ENCODE data around the gene FGFR3.

FGFR3 gene

DNA sequence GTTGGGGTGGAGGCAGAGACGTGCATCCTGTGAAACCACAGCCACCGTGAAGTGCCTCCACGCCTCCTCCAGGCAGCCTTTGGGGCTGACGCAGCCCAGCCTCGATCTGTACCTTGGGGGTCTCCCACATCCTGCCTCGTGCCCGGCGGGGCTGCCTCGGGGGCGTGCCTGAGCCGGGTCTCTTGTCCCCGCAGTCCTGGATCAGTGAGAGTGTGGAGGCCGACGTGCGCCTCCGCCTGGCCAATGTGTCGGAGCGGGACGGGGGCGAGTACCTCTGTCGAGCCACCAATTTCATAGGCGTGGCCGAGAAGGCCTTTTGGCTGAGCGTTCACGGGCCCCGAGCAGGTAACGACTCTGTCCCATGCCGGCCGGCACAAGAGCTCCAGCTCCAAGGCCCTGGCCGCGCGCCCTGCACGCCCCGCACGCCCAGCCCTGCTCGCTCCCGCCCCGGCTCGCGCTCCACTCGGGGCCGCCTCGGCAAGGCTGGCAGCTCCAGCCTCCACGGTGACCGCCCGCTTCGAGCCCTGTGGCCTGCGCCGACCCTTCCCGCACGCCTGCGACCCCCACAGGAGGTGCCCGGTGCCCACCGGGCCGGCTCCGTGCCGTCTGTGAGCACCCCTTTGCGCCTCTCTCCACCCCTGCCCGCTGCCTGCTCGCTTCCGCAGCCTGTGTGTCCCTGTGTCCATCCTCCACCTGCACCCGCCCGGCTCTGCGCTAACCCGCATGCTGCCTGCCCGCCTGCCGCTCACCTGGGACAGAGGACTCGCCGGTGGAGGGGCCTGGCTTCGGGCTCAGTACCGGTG is 9.8 kb downstream of the FGFR3 start:
- H3K4me3 ChIP-seq (ENCODE audit: low read length): no peak overlapping the region
- no peaks in the 10 kb centered on the region for H3K4me1 ChIP-seq (ENCODE audit: control insufficient read depth, insufficient read depth, low read length)
- H3K9ac ChIP-seq (ENCODE audit: low read length): no peak overlapping the region
- no peaks in the 10 kb centered on the region for H3K9me3 ChIP-seq (ENCODE audit: control insufficient read depth, low read length)
- H3K27me3 ChIP-seq (ENCODE audit: control insufficient read depth, insufficient read depth, low read length): no peaks in the 10 kb centered on the region
- no peaks in the 10 kb centered on the region for H3K36me3 ChIP-seq (ENCODE audit: control insufficient read depth, insufficient read depth, low read length)

DNA sequence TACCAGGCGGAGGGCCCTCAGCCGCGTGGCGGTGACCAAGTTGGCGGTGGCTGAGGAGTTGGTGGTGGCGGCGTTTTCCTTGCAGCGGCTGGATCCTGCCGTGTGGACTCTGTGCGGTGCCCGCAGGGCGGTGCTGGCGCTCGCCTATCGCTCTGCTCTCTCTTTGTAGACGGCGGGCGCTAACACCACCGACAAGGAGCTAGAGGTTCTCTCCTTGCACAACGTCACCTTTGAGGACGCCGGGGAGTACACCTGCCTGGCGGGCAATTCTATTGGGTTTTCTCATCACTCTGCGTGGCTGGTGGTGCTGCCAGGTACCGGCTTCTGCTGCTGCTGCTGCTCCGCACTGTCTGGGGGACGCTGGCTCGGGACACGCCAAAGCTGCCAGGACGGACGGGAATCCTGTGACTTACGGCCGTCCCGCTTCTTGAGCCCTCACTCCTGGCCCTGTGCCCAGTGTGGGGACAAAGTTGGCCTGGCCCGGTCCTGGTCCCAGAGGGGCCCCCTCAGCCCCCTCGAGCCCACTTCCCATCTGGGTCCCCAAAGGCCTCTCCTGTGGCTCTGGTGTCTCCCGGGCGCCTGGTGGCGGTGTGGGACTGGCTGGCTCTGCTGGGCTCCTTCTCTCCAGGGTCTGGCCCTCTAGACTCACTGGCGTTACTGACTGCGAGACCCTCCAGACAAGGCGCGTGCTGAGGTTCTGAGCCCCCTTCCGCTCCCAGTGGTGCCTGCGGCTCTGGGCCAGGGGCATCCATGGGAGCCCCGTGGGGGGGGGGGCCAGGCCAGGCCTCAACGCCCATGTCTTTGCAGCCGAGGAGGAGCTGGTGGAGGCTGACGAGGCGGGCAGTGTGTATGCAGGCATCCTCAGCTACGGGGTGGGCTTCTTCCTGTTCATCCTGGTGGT is 10.7 kb downstream of the FGFR3 start:
- Histone ChIP-seq H3K27me3 (ENCODE audit: control insufficient read depth, insufficient read depth, low read length) (no peaks in the 10 kb centered on the region), H3K9me3 (ENCODE audit: control insufficient read depth, low read length) (no peaks in the 10 kb centered on the region), H3K4me1 (ENCODE audit: control insufficient read depth, insufficient read depth, low read length) (no peaks in the 10 kb centered on the region), H3K36me3 (ENCODE audit: control insufficient read depth, insufficient read depth, low read length) (no peaks in the 10 kb centered on the region), H3K4me3 (ENCODE audit: low read length) (no peak overlapping the region), H3K9ac (ENCODE audit: low read length) (no peak overlapping the region)

DNA sequence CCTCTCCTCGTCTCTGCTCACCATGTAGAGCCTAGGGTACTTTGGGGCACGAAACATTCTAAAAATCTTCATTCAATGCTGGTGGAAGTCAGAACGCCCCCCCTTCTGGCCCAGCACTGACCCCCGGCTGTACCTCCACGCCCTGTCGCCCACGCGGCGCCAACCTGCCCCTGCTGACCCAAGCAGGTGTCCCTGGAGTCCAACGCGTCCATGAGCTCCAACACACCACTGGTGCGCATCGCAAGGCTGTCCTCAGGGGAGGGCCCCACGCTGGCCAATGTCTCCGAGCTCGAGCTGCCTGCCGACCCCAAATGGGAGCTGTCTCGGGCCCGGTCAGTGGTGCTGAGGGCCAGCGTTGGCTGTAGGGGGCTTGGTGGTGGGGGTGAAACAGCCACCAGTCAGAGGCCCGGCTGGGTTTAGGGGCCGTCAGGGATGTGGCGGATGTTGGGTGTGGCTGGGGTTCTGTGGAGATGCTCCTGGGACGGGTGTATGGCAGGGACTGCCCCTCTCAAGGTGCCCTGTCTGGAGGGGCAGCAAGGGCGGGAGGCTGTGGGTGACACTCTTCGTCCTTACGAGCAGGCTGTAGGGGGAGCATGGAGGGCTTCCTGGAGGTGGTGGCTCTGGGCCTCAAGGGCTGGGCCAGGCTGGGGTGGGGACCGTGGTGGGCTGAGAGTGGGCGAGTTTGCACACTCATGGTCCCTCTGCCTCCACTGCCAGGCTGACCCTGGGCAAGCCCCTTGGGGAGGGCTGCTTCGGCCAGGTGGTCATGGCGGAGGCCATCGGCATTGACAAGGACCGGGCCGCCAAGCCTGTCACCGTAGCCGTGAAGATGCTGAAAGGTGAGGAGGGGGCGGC is 11.8 kb downstream of the FGFR3 start:
- peaks cover 3% of the 10 kb centered on the region for H3K4me1 ChIP-seq (ENCODE audit: control insufficient read depth, insufficient read depth, low read length)
- H3K36me3 ChIP-seq (ENCODE audit: control insufficient read depth, insufficient read depth, low read length): no peaks in the 10 kb centered on the region
- no peaks in the 10 kb centered on the region for H3K27me3 ChIP-seq (ENCODE audit: control insufficient read depth, insufficient read depth, low read length)
- no peaks in the 10 kb centered on the region for H3K9me3 ChIP-seq (ENCODE audit: control insufficient read depth, low read length)
- no peak overlapping the region for H3K4me3 ChIP-seq (ENCODE audit: low read length)
- H3K9ac ChIP-seq (ENCODE audit: low read length): no peak overlapping the region

DNA sequence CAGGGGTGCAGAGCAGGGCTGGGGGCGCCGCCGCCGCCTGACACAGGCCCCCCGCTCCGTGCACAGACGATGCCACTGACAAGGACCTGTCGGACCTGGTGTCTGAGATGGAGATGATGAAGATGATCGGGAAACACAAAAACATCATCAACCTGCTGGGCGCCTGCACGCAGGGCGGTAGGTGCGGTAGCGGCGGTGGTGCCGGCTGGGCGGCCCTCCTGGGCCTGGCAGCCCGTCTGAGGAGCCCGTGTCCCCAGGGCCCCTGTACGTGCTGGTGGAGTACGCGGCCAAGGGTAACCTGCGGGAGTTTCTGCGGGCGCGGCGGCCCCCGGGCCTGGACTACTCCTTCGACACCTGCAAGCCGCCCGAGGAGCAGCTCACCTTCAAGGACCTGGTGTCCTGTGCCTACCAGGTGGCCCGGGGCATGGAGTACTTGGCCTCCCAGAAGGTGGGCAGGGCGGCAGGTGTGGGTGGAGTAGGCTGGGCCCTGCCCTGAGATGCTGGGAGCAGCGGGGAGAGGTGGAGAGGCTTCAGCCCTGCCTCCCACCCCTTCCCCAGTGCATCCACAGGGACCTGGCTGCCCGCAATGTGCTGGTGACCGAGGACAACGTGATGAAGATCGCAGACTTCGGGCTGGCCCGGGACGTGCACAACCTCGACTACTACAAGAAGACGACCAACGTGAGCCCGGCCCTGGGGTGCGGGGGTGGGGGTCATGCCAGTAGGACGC is 12.6 kb downstream of the FGFR3 start:
- no peaks in the 10 kb centered on the region for H3K9me3 ChIP-seq (ENCODE audit: control insufficient read depth, low read length)
- no peaks in the 10 kb centered on the region for H3K27me3 ChIP-seq (ENCODE audit: control insufficient read depth, insufficient read depth, low read length)
- peaks cover 9% of the 10 kb centered on the region for H3K4me1 ChIP-seq (ENCODE audit: control insufficient read depth, insufficient read depth, low read length)
- no peaks in the 10 kb centered on the region for H3K36me3 ChIP-seq (ENCODE audit: control insufficient read depth, insufficient read depth, low read length)
- no peak overlapping the region for H3K9ac ChIP-seq (ENCODE audit: low read length)
- H3K4me3 ChIP-seq (ENCODE audit: low read length): no peak overlapping the region

DNA sequence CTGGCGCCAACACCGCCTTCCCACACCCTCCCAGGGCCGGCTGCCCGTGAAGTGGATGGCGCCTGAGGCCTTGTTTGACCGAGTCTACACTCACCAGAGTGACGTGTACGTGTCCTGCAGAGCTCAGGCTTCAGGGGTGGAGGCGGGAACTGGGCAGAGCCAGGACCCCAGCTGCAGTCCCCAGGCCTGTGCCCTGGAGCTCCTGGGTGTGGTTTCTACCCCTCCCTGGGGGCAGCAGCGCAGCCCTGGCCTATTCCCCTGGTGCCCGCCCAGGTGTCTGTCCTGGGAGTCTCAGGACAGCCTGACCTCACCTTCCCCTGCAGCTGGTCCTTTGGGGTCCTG is 13.1 kb downstream of the FGFR3 start:
- no peaks in the 10 kb centered on the region for H3K36me3 ChIP-seq (ENCODE audit: control insufficient read depth, insufficient read depth, low read length)
- no peak overlapping the region for H3K9ac ChIP-seq (ENCODE audit: low read length)
- H3K27me3 ChIP-seq (ENCODE audit: control insufficient read depth, insufficient read depth, low read length): no peaks in the 10 kb centered on the region
- H3K4me1 ChIP-seq (ENCODE audit: control insufficient read depth, insufficient read depth, low read length): peaks cover 9% of the 10 kb centered on the region
- H3K4me3 ChIP-seq (ENCODE audit: low read length): no peak overlapping the region
- no peaks in the 10 kb centered on the region for H3K9me3 ChIP-seq (ENCODE audit: control insufficient read depth, low read length)

DNA sequence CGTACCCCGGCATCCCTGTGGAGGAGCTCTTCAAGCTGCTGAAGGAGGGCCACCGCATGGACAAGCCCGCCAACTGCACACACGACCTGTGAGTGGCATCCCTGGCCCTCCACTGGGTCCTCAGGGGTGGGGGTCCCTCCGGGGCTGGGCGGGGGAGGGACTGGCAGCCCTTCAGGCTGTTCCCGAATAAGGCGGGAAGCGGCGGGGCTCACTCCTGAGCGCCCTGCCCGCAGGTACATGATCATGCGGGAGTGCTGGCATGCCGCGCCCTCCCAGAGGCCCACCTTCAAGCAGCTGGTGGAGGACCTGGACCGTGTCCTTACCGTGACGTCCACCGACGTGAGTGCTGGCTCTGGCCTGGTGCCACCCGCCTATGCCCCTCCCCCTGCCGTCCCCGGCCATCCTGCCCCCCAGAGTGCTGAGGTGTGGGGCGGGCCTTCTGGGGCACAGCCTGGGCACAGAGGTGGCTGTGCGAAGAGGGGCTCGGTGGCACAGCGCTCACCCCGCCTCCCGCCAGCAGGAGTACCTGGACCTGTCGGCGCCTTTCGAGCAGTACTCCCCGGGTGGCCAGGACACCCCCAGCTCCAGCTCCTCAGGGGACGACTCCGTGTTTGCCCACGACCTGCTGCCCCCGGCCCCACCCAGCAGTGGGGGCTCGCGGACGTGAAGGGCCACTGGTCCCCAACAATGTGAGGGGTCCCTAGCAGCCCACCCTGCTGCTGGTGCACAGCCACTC is 13.7 kb downstream of the FGFR3 start:
- Histone ChIP-seq H3K9ac (ENCODE audit: low read length) (no peak overlapping the region), H3K4me1 (ENCODE audit: control insufficient read depth, insufficient read depth, low read length) (peaks cover 9% of the 10 kb centered on the region), H3K36me3 (ENCODE audit: control insufficient read depth, insufficient read depth, low read length) (no peaks in the 10 kb centered on the region), H3K9me3 (ENCODE audit: control insufficient read depth, low read length) (no peaks in the 10 kb centered on the region), H3K27me3 (ENCODE audit: control insufficient read depth, insufficient read depth, low read length) (no peaks in the 10 kb centered on the region), H3K4me3 (ENCODE audit: low read length) (no peak overlapping the region)

DNA sequence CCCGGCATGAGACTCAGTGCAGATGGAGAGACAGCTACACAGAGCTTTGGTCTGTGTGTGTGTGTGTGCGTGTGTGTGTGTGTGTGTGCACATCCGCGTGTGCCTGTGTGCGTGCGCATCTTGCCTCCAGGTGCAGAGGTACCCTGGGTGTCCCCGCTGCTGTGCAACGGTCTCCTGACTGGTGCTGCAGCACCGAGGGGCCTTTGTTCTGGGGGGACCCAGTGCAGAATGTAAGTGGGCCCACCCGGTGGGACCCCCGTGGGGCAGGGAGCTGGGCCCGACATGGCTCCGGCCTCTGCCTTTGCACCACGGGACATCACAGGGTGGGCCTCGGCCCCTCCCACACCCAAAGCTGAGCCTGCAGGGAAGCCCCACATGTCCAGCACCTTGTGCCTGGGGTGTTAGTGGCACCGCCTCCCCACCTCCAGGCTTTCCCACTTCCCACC is 14.3 kb downstream of the FGFR3 start:
- H3K4me1 ChIP-seq (ENCODE audit: control insufficient read depth, insufficient read depth, low read length): peaks cover 9% of the 10 kb centered on the region
- H3K27me3 ChIP-seq (ENCODE audit: control insufficient read depth, insufficient read depth, low read length): no peaks in the 10 kb centered on the region
- no peaks in the 10 kb centered on the region for H3K36me3 ChIP-seq (ENCODE audit: control insufficient read depth, insufficient read depth, low read length)
- no peaks in the 10 kb centered on the region for H3K9me3 ChIP-seq (ENCODE audit: control insufficient read depth, low read length)
- no peak overlapping the region for H3K9ac ChIP-seq (ENCODE audit: low read length)
- H3K4me3 ChIP-seq (ENCODE audit: low read length): no peak overlapping the region

DNA sequence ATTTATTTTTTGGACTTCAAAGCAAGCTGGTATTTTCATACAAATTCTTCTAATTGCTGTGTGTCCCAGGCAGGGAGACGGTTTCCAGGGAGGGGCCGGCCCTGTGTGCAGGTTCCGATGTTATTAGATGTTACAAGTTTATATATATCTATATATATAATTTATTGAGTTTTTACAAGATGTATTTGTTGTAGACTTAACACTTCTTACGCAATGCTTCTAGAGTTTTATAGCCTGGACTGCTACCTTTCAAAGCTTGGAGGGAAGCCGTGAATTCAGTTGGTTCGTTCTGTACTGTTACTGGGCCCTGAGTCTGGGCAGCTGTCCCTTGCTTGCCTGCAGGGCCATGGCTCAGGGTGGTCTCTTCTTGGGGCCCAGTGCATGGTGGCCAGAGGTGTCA is 15.3 kb downstream of the FGFR3 start:
- no peaks in the 10 kb centered on the region for H3K9me3 ChIP-seq (ENCODE audit: control insufficient read depth, low read length)
- H3K36me3 ChIP-seq (ENCODE audit: control insufficient read depth, insufficient read depth, low read length): no peaks in the 10 kb centered on the region
- no peak overlapping the region for H3K9ac ChIP-seq (ENCODE audit: low read length)
- H3K27me3 ChIP-seq (ENCODE audit: control insufficient read depth, insufficient read depth, low read length): no peaks in the 10 kb centered on the region
- no peak overlapping the region for H3K4me3 ChIP-seq (ENCODE audit: low read length)
- peaks cover 9% of the 10 kb centered on the region for H3K4me1 ChIP-seq (ENCODE audit: control insufficient read depth, insufficient read depth, low read length)

DNA sequence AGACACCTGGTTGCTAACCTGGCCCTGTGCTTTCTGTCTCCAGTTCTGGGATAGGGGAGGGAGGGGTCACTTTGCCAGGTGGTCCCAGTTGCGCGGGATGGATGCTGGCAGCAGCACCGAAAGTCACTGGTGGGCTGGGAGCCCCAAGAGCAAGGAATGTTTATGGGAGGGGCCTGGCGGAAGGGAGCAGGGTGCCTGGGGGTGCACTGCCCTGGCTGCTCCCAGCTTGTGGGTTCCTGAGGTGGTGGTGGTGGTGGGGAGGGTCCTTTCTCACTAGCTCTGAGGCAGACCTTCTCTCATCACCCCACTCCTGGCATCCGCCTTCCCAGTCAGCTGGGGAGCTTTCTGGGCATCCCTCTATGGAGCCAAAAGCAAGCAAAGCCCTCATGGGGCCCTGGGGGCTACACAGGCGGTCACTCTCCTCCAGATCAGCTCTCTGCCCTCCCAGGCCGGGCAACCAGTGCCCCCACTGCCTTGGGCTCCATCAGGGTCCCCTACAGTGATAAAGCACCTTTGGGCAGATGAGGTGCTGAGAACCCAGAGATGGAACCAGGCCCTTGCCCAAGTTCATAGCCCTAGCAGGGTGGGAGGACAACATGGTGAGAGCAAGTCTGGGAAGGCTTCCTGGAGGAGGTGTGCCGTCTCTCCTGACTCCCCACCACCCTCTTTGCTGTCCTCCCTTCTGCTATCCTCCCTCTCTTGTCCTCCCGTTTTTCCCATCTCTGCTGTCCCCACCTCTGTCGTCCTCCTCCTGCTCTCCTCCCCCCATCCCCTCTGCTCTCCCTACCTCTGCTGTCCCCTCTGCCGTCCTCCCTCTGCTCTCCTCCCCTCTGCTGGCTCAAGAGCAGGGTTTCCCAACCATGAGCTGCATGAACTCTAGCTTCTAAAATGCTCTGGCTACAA is 16.0 kb downstream of the FGFR3 start:
- no peak overlapping the region for H3K4me3 ChIP-seq (ENCODE audit: low read length)
- peaks cover under 1% of the 10 kb centered on the region for H3K36me3 ChIP-seq (ENCODE audit: control insufficient read depth, insufficient read depth, low read length)
- H3K4me1 ChIP-seq (ENCODE audit: control insufficient read depth, insufficient read depth, low read length): peaks cover 9% of the 10 kb centered on the region
- H3K9me3 ChIP-seq (ENCODE audit: control insufficient read depth, low read length): no peaks in the 10 kb centered on the region
- H3K9ac ChIP-seq (ENCODE audit: low read length): no peak overlapping the region
- no peaks in the 10 kb centered on the region for H3K27me3 ChIP-seq (ENCODE audit: control insufficient read depth, insufficient read depth, low read length)

DNA sequence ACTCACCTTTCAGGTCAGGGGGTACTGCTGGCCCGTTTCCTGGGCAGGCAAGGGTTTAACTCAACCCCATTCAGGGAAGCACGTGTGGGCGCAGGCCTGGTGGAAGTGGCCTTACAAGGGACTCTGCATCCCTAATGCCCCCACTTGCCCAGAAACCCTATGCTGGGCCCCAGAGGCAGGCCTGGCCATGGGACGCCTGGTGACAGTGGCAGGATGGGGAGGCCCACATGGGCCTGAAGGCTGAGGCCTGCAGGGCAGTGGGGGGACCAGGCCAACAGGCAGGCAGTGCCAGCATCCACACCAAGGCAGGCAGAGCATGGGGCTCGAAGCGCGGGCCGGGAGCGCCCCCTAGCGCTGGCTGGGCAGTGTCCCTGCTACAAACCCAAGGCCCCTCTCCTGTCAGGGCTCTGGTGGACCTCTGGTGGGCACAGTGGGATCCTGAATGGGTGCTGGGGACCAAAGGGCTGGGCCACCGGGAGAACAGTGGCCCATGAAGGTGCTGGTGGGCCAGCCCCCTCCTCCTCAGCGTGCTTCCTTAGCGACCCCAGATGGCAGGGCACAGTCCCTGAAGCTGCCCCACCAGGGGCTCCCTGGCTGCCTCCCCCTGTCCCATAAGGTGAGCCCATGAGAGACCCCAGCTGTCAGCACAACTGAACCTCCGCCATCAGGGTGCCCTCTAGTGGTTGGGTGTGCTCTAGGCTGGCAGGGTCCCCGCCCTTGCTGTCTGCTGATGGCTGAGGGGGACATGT is 16.8 kb downstream of the FGFR3 start:
- Histone ChIP-seq H3K36me3 (ENCODE audit: control insufficient read depth, insufficient read depth, low read length) (peaks cover 8% of the 10 kb centered on the region), H3K27me3 (ENCODE audit: control insufficient read depth, insufficient read depth, low read length) (no peaks in the 10 kb centered on the region), H3K9ac (ENCODE audit: low read length) (no peak overlapping the region), H3K4me1 (ENCODE audit: control insufficient read depth, insufficient read depth, low read length) (peaks cover 9% of the 10 kb centered on the region), H3K9me3 (ENCODE audit: control insufficient read depth, low read length) (no peaks in the 10 kb centered on the region), H3K4me3 (ENCODE audit: low read length) (no peak overlapping the region)

All from mucosa of stomach (tissue), 1 donor.